CD14-positive monocyte (primary cell): Measurements from ENCODE around the gene AMELX. TPM values are rescaled to one million over a fixed set of nuclear protein-coding genes. Genes with fewer than 3 reads are reported as not detected.

Source experiments
- DNase-seq, 3 donors: peaks; one replicate each; pipeline ENCODE4 v3.0.0-alpha.2; 2011 to 2022
- H2AFZ ChIP-seq: 2 replicates; pipeline ENCODE4 v1.6.0; 2012; ENCODE audit warnings: mild to moderate bottlenecking, low read depth, low read length, inconsistent platforms; ENCODE audit not compliant: insufficient read depth, poor library complexity, severe bottlenecking
- H3K27ac ChIP-seq, 2 donors: 1 replicate in 1 of 2; 2 replicates in 1 of 2; pipeline ENCODE4 v1.5.1; 2012 to 2013; ENCODE audit warnings: low read length in 2 of 2, control low read depth in 1 of 2, inconsistent platforms in 1 of 2, low read depth in 1 of 2, mild to moderate bottlenecking in 1 of 2
- H3K27me3 ChIP-seq, 2 donors: one replicate each; pipeline versions ENCODE4 v1.6.0 to v1.6.1; 2011 to 2013; ENCODE audit warnings: low read length in 2 of 2; ENCODE audit not compliant: control insufficient read depth in 2 of 2, insufficient read depth in 2 of 2
- H3K36me3 ChIP-seq, 2 donors: replicated peaks in 1 of 2; 1 replicate in 1 of 2; 2 replicates in 1 of 2; pipeline versions ENCODE4 v1.5.1 to v1.6.1; 2012 to 2013; ENCODE audit warnings: low read length in 2 of 2, control low read depth in 1 of 2, inconsistent platforms in 1 of 2, mild to moderate bottlenecking in 1 of 2; ENCODE audit not compliant: insufficient read depth in 2 of 2, control insufficient read depth in 1 of 2
- H3K4me1 ChIP-seq, 2 donors: 1 replicate in 1 of 2; 2 replicates in 1 of 2; pipeline versions ENCODE4 v1.5.1 to v1.6.1; 2012 to 2013; ENCODE audit warnings: low read length in 2 of 2, control low read depth in 1 of 2, inconsistent platforms in 1 of 2, mild to moderate bottlenecking in 1 of 2, moderate library complexity in 1 of 2; ENCODE audit not compliant: insufficient read depth in 2 of 2, control insufficient read depth in 1 of 2
- H3K4me2 ChIP-seq: replicated peaks from 2 replicates; pipeline ENCODE3; 2012; ENCODE audit warnings: low read length, moderate library complexity, mild to moderate bottlenecking; ENCODE audit not compliant: poor library complexity, severe bottlenecking; ENCODE audit errors: extremely low read depth
- H3K4me3 ChIP-seq, 3 experiments: fragments of 200-600 bp in 1 of 3; sonication (generic) in 1 of 3; replicated peaks in 1 of 3; 1 replicate in 2 of 3; 2 replicates in 1 of 3; pipeline ENCODE4 v1.5.1; 2011 to 2013; ENCODE audit warnings: low read length in 3 of 3, mild to moderate bottlenecking in 3 of 3, control low read depth in 2 of 3, low read depth in 2 of 3, inconsistent platforms in 1 of 3, moderate library complexity in 1 of 3
- H3K79me2 ChIP-seq: 2 replicates; pipeline ENCODE4 v1.6.0; 2012; ENCODE audit warnings: mild to moderate bottlenecking, control low read depth, inconsistent platforms, low read length, moderate library complexity; ENCODE audit not compliant: insufficient read depth
- H3K9ac ChIP-seq: 2 replicates; pipeline ENCODE4 v1.6.0; 2017; ENCODE audit warnings: low read length, mild to moderate bottlenecking; ENCODE audit not compliant: insufficient read depth, poor library complexity, severe bottlenecking
- H3K9me3 ChIP-seq, 2 donors: replicated peaks in 1 of 2; 1 replicate in 1 of 2; 2 replicates in 1 of 2; pipeline versions ENCODE4 v1.5.1 to v1.6.1; 2012 to 2013; ENCODE audit warnings: low read length in 2 of 2, control low read depth in 1 of 2; ENCODE audit not compliant: control insufficient read depth in 1 of 2, insufficient read depth in 1 of 2
- H4K20me1 ChIP-seq: 2 replicates; pipeline ENCODE4 v1.6.0; 2012; ENCODE audit warnings: mild to moderate bottlenecking, low read length, control low read depth, moderate library complexity; ENCODE audit not compliant: insufficient read depth
- H3K27ac Mint-ChIP-seq, 7 donors: one replicate each; pipeline ENCODE4 v1.8.0; 2020; ENCODE audit warnings: mild to moderate bottlenecking in 7 of 7, mixed read lengths in 7 of 7, moderate library complexity in 6 of 7, inconsistent platforms in 2 of 7
- H3K27me3 Mint-ChIP-seq, 3 donors: one replicate each; pipeline ENCODE4 v1.8.0; 2021 to 2022; ENCODE audit warnings: low read depth in 3 of 3, mild to moderate bottlenecking in 3 of 3, mixed read lengths in 3 of 3, moderate library complexity in 3 of 3, inconsistent platforms in 1 of 3
- H3K36me3 Mint-ChIP-seq, 2 donors: one replicate each; pipeline ENCODE4 v1.8.0; 2020; ENCODE audit warnings: mixed read lengths in 2 of 2, inconsistent platforms in 1 of 2, mild to moderate bottlenecking in 1 of 2
- H3K4me1 Mint-ChIP-seq: one replicate; pipeline ENCODE4 v1.8.0; 2020; ENCODE audit warnings: mild to moderate bottlenecking, mixed read lengths
- H3K4me3 Mint-ChIP-seq, 2 donors: one replicate each; pipeline ENCODE4 v1.8.0; 2020; ENCODE audit warnings: mild to moderate bottlenecking in 2 of 2, mixed read lengths in 2 of 2, moderate library complexity in 1 of 2
- H3K9me3 Mint-ChIP-seq, 7 donors: one replicate each; pipeline ENCODE4 v1.8.0; 2020 to 2022; ENCODE audit warnings: mixed read lengths in 7 of 7, mild to moderate bottlenecking in 6 of 7, moderate library complexity in 6 of 7, inconsistent platforms in 2 of 7
- CTCF ChIP-seq: fragments of 200-600 bp; IDR thresholded peaks from one replicate; pipeline ENCODE4 v1.8.0; 2022; ENCODE audit warnings: antibody characterized with exemption, mild to moderate bottlenecking
- WGBS: methylation state at CpG from one replicate; pipeline ENCODE4 v1.1.5; 2013; ENCODE audit warnings: missing lambda C conversion rate; ENCODE audit not compliant: insufficient coverage; 5-methylcytosine and 5-hydroxymethylcytosine counted together
- intact Hi-C, 2 donors: fragments of 100-400 bp; cut with micrococcal nuclease; formaldehyde crosslinking; loops; one replicate each; pipeline versions ENCODE4 v1.15.0 to v1.15.1; 2023
- polyA plus RNA-seq, 3 donors: library from polyadenylated mRNA; depleted of rRNA in 1 of 3; unstranded in 2 of 3; stranded (reverse) in 1 of 3; fragments of 300-500 nt in 2 of 3; fragments of >200 nt in 1 of 3; fragmentation: Illumina TruSeq in 2 of 3; gene quantifications; 1 replicate in 2 of 3; 2 replicates in 1 of 3; pipeline ENCODE4 v1.2.3, GENCODE V29; 2012 to 2021

The AMELX gene
- polyA plus RNA-seq, 3 donors = not detected

GRCh38 chrX:11287505-11287904 lies 5.7 kb upstream of the AMELX start:
- H2AFZ ChIP-seq = no peak overlapping the region
- Mint-ChIP-seq H3K9me3 (peaks cover 0 to 4% (median 0%) of the 10 kb centered on the region in 7 donors), H3K4me1 (no peaks in the 10 kb centered on the region), H3K36me3 (no peaks in the 10 kb centered on the region), H3K4me3 (no peak overlapping the region), H3K27ac (no peak overlapping the region), H3K27me3 (peaks cover 0 to 6% (median 0%) of the 10 kb centered on the region in 3 donors)
- no peak overlapping the region for H3K4me2 ChIP-seq
- H3K9me3 ChIP-seq = no peaks in the 10 kb centered on the region
- no peak overlapping the region for H3K4me3 ChIP-seq
- no peak for DNase-seq
- no peaks in the 10 kb centered on the region for H3K27me3 ChIP-seq
- no peaks in the 10 kb centered on the region for H3K36me3 ChIP-seq
- TF ChIP-seq CTCF = no peak
- no peak overlapping the region for H3K9ac ChIP-seq
- no peaks in the 10 kb centered on the region for H3K79me2 ChIP-seq
- intact Hi-C loops = no loop called here
- 80% methylated on average over 1 of the region's 1 CpG for WGBS
- no peak overlapping the region for H3K27ac ChIP-seq
- no peaks in the 10 kb centered on the region for H3K4me1 ChIP-seq
- H4K20me1 ChIP-seq = no peaks in the 10 kb centered on the region

- TF ChIP-seq CTCF = no peak
- no peak overlapping the region for H2AFZ ChIP-seq
- no peak overlapping the region for H3K4me2 ChIP-seq
- H3K27ac ChIP-seq = no peak overlapping the region
- Mint-ChIP-seq H3K4me3 (no peak overlapping the region), H3K27me3 (peaks cover 0 to 9% (median 0%) of the 10 kb centered on the region in 3 donors), H3K4me1 (no peaks in the 10 kb centered on the region), H3K9me3 (peaks cover 0 to 4% (median 0%) of the 10 kb centered on the region in 7 donors), H3K36me3 (no peaks in the 10 kb centered on the region), H3K27ac (no peak overlapping the region)
- no peaks in the 10 kb centered on the region for H4K20me1 ChIP-seq
- no peaks in the 10 kb centered on the region for H3K79me2 ChIP-seq
- H3K4me1 ChIP-seq = no peaks in the 10 kb centered on the region
- no peak overlapping the region for H3K9ac ChIP-seq
- no peaks in the 10 kb centered on the region for H3K9me3 ChIP-seq
- no peak overlapping the region for H3K4me3 ChIP-seq
- H3K36me3 ChIP-seq = no peaks in the 10 kb centered on the region
- WGBS = 80% methylated on average over 1 of the region's 8 CpGs
- no peak for DNase-seq
- intact Hi-C loops = no loop called here
- H3K27me3 ChIP-seq = no peaks in the 10 kb centered on the region
These were observed 2.7 kb upstream of the AMELX start for GRCh38 chrX:11290416-11291102.
